Measurements from ENCODE around the gene SMS.

DNA sequence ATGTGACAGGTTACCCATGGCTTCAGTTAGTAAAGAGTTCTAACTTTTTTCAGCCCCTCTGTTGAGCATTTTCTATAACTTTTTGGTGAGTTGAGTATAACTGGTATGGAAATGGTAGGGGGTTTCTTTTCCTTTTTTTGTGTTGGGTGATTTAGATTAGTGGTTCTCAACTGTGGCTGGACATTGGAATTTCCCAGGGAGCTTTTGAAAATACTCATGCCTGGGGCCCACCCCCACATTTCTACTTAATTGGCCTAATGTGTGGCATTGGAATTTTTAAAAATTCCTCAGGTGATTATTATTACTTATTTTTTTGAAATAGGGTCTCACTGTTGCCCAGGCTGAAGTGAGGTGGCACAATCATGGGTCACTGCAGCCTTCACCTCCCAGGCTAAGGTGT is 21.9 kb downstream of the SMS start:
- TF ChIP-seq, protein P1, sequence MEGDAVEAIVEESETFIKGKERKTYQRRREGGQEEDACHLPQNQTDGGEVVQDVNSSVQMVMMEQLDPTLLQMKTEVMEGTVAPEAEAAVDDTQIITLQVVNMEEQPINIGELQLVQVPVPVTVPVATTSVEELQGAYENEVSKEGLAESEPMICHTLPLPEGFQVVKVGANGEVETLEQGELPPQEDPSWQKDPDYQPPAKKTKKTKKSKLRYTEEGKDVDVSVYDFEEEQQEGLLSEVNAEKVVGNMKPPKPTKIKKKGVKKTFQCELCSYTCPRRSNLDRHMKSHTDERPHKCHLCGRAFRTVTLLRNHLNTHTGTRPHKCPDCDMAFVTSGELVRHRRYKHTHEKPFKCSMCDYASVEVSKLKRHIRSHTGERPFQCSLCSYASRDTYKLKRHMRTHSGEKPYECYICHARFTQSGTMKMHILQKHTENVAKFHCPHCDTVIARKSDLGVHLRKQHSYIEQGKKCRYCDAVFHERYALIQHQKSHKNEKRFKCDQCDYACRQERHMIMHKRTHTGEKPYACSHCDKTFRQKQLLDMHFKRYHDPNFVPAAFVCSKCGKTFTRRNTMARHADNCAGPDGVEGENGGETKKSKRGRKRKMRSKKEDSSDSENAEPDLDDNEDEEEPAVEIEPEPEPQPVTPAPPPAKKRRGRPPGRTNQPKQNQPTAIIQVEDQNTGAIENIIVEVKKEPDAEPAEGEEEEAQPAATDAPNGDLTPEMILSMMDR (IDR thresholded peaks at IDR 0.05): no peak
- TF ChIP-seq POLR2A (IDR thresholded peaks at IDR 0.05): no peak

Measured in uterus (tissue), 2 donors.